Mononuclear cell (primary cell): Measurements from ENCODE around the gene WFDC9. TPM values are rescaled to one million over a fixed set of nuclear protein-coding genes. Genes with fewer than 3 reads are reported as not detected.
"Not testable (repeated sequence)": the region's sequence is repeated elsewhere in the genome, so short reads cannot be mapped to it uniquely, and the experiment has no call there.

Source experiments
- H3K27me3 ChIP-seq: 2 replicates; pipeline ENCODE4 v1.6.0; 2011; ENCODE audit warnings: low read length, control low read depth; ENCODE audit not compliant: insufficient read depth
- H3K4me1 ChIP-seq: 2 replicates; pipeline ENCODE4 v1.5.1; 2011; ENCODE audit warnings: mild to moderate bottlenecking, low read length, control low read depth; ENCODE audit not compliant: insufficient read depth
- H3K4me3 ChIP-seq: 2 replicates; pipeline ENCODE4 v1.5.1; 2011; ENCODE audit warnings: mild to moderate bottlenecking, low read length, moderate library complexity
- H3K9me3 ChIP-seq: 2 replicates; pipeline ENCODE4 v1.5.1; 2011; ENCODE audit warnings: low read depth, mild to moderate bottlenecking, control low read depth, low read length
- total RNA-seq: library from RNA; depleted of rRNA; stranded (reverse); fragments of >200 nt; gene quantifications from one replicate; pipeline ENCODE4 v1.2.3, GENCODE V29; 2012

WFDC9 gene
- total RNA-seq, 1 donor = not detected

GRCh38 chr20:45621593-45621992 lies 9.5 kb downstream of the WFDC9 start:
- no peaks in the 10 kb centered on the region for H3K27me3 ChIP-seq
- no peaks in the 10 kb centered on the region for H3K9me3 ChIP-seq
- no peak overlapping the region for H3K4me3 ChIP-seq
- no peaks in the 10 kb centered on the region for H3K4me1 ChIP-seq

- H3K9me3 ChIP-seq = no peaks in the 10 kb centered on the region
- no peak overlapping the region for H3K4me3 ChIP-seq
- no peaks in the 10 kb centered on the region for H3K4me1 ChIP-seq
- H3K27me3 ChIP-seq = peaks cover 4% of the 10 kb centered on the region
Observed at GRCh38 chr20:45617591-45617990, 13.5 kb downstream of the WFDC9 start.

DNA sequence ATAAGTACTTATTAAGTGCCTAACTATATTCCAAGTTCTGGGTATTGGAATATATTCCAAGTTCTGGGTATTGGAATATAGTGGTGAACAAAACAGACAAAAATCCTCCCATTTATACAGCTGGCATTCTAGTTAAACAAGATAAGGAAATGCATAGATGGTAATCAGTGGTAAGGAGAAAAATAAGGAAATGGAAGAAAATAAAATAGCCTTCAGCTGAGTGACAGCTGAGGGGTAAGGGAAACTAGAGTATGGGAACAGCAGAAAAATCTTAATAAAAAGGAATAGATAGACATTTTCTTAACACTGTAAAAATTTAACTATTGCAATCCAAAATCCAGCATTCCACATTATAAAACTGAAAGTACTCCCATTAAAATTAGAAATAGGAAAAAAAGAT lies 18.8 kb downstream of the WFDC9 start:
- peaks cover 4% of the 10 kb centered on the region for H3K27me3 ChIP-seq
- no peaks in the 10 kb centered on the region for H3K4me1 ChIP-seq
- no peaks in the 10 kb centered on the region for H3K9me3 ChIP-seq
- no peak overlapping the region for H3K4me3 ChIP-seq

DNA sequence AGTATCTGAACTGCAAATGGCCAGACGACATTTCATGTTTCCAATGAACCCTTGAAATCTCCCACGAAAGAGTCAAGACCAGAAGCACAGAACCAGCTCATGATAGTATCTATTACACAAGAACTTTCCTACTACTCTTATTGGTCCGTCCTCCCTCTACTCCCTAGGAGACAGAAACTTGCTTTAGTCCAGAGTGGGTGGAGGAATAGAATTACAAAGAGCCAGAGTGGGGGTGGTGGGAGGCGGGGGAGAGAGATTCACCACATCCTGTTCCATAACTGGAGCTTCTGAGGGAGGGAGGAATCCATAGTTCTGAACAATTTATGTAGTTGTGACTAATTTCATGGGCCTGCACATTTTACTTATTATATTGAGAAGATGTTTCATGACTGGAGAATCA lies 20.0 kb downstream of the WFDC9 start:
- H3K4me3 ChIP-seq = no peak overlapping the region
- no peaks in the 10 kb centered on the region for H3K9me3 ChIP-seq
- peaks cover 4% of the 10 kb centered on the region for H3K27me3 ChIP-seq
- H3K4me1 ChIP-seq = no peaks in the 10 kb centered on the region

GRCh38 chr20:45607810-45608209 lies 23.3 kb downstream of the WFDC9 start:
- peaks cover 2% of the 10 kb centered on the region for H3K27me3 ChIP-seq
- H3K4me1 ChIP-seq = no peaks in the 10 kb centered on the region
- H3K9me3 ChIP-seq = peaks cover 4% of the 10 kb centered on the region
- H3K4me3 ChIP-seq = no peak overlapping the region

GRCh38 chr20:45595235-45595634 lies 35.8 kb downstream of the WFDC9 start:
- no peaks in the 10 kb centered on the region for H3K9me3 ChIP-seq
- no peaks in the 10 kb centered on the region for H3K4me1 ChIP-seq
- H3K4me3 ChIP-seq = no peak overlapping the region
- H3K27me3 ChIP-seq = peaks cover 5% of the 10 kb centered on the region

- Histone ChIP-seq H3K4me3 (no peak overlapping the region), H3K27me3 (peaks cover 5% of the 10 kb centered on the region), H3K4me1 (no peaks in the 10 kb centered on the region), H3K9me3 (no peaks in the 10 kb centered on the region)
Observed at GRCh38 chr20:45593498-45593897, 37.6 kb downstream of the WFDC9 start.

DNA sequence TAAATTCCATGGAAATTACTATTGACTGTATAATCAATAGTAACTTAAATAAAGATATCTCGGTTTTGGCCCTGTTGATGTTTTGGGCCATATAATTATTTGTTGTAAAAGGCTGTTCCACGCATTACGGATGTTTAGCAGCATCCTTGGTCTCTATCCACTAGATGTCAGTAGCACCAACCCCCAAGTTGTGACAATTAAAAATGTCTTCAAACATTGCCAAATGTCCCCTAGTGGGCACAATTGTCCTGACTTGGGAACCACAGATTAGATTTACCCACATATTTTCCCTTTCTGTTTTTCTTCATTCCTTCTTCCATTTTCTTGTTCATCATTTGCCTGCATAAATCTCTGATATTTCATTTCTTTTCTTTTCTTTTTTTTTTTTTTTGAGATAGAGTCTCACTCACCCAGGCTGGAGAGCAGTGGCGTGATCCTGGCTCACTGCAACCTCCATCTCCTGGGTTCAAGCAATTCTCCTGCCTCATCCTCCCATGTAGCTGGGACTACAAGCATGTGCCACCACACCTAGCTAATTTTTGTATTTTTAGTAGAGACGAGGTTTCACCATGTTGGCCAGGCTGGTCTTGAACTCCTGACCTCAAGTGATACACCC lies 38.4 kb downstream of the WFDC9 start:
- Histone ChIP-seq H3K4me1 (no peaks in the 10 kb centered on the region), H3K9me3 (no peaks in the 10 kb centered on the region)

GRCh38 chr20:45589725-45590124 lies 41.4 kb downstream of the WFDC9 start:
- no peak overlapping the region for H3K4me3 ChIP-seq
- H3K4me1 ChIP-seq = no peaks in the 10 kb centered on the region
- H3K9me3 ChIP-seq = no peaks in the 10 kb centered on the region
- no peaks in the 10 kb centered on the region for H3K27me3 ChIP-seq

More for the DNA sequence above, 38.4 kb downstream of the WFDC9 start:
- no peaks in the 10 kb centered on the region for H3K27me3 ChIP-seq
- no peak overlapping the region for H3K4me3 ChIP-seq

GRCh38 chr20:45588800-45589199 lies 42.3 kb downstream of the WFDC9 start:
- Histone ChIP-seq H3K9me3 (no peaks in the 10 kb centered on the region), H3K4me3 (no peak overlapping the region), H3K4me1 (no peaks in the 10 kb centered on the region), H3K27me3 (no peaks in the 10 kb centered on the region)

GRCh38 chr20:45585986-45586385 lies 45.1 kb downstream of the WFDC9 start:
- not testable (repeated sequence) for H3K4me1 ChIP-seq, H3K4me3 ChIP-seq, H3K27me3 ChIP-seq, H3K9me3 ChIP-seq

- H3K9me3 ChIP-seq, H3K27me3 ChIP-seq, H3K4me1 ChIP-seq, H3K4me3 ChIP-seq: not testable (repeated sequence)
Observed at GRCh38 chr20:45584294-45584693, 46.8 kb downstream of the WFDC9 start.

DNA sequence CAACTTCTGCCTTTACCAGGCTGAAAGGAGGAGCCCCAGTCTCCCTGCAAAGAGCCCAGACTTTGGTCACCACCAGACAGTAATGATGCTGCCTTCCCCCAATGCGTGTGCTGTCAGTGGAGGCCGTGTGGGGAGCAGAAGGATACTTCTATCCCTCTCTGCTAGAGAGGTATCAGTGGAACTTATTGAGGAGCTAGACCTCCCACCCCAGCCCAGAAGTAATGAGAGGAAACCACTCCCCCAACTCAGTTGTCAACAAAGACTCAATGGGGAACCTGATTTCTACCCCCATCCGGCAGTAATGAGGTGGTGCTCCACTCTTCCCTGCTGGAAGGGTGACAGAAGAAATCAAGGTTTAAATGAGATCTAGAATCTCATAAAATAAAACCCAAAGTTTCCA lies 47.6 kb downstream of the WFDC9 start:
- no peaks in the 10 kb centered on the region for H3K9me3 ChIP-seq
- H3K4me3 ChIP-seq = no peak overlapping the region
- peaks cover 3% of the 10 kb centered on the region for H3K27me3 ChIP-seq
- H3K4me1 ChIP-seq = no peaks in the 10 kb centered on the region

DNA sequence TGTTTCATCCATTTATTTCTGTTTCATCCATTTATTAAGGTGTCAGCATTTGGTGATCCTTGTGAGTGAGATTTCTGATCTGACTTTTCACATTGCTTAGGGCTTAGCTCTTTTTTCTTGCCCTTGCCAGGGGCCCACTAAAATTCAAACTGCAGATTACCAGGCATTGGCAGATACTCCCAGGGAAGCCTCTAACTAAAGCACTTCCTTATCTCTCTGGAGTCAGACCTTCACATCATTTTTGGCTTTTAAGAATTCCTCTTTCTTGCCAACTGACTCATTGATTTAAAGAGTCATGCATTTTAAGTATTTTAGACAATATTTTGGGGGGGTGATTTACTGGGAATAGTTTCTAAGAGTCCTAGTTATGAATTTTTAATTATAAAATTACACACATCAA lies 49.4 kb downstream of the WFDC9 start:
- Histone ChIP-seq H3K27me3 (peaks cover 3% of the 10 kb centered on the region), H3K9me3 (no peaks in the 10 kb centered on the region), H3K4me3 (no peak overlapping the region), H3K4me1 (no peaks in the 10 kb centered on the region)

GRCh38 chr20:45579184-45579583 lies 51.9 kb downstream of the WFDC9 start, which contains the start of gene WFDC8:
Gene WFDC8 (minus strand): TSS chr20:45579284. CDS start chr20:45579247, 37 bp downstream.
- Histone ChIP-seq H3K4me1 (no peaks in the 10 kb centered on the region), H3K4me3 (no peak within 1 kb of the TSS), H3K9me3 (no peaks in the 10 kb centered on the region), H3K27me3 (peaks cover 3% of the 10 kb centered on the region)

GRCh38 chr20:45578231-45578630 lies 52.9 kb downstream of the WFDC9 start:
- H3K9me3 ChIP-seq = no peaks in the 10 kb centered on the region
- H3K4me3 ChIP-seq = no peak overlapping the region
- peaks cover 6% of the 10 kb centered on the region for H3K27me3 ChIP-seq
- H3K4me1 ChIP-seq = no peaks in the 10 kb centered on the region
